Fibroblast of lung (primary cell): ENCODE data around the gene LMO3.

Experiments
- EZH2 ChIP-seq: IDR thresholded peaks from 2 replicates; pipeline ENCODE4 v1.5.1; 2012; ENCODE audit warnings: low read length, control low read depth, mild to moderate bottlenecking; ENCODE audit errors: missing control alignments
- TF ChIP-seq, protein P1 (sequence below), 2 donors: IDR thresholded peaks in 1 of 2; conservative IDR thresholded peaks in 1 of 2; 1 replicate in 1 of 2; 2 replicates in 1 of 2; pipeline ENCODE4 v1.5.1; 2011 to 2012; ENCODE audit warnings: low read length in 2 of 2, control low read depth in 1 of 2, inconsistent platforms in 1 of 2, low read depth in 1 of 2, mild to moderate bottlenecking in 1 of 2

DNA sequence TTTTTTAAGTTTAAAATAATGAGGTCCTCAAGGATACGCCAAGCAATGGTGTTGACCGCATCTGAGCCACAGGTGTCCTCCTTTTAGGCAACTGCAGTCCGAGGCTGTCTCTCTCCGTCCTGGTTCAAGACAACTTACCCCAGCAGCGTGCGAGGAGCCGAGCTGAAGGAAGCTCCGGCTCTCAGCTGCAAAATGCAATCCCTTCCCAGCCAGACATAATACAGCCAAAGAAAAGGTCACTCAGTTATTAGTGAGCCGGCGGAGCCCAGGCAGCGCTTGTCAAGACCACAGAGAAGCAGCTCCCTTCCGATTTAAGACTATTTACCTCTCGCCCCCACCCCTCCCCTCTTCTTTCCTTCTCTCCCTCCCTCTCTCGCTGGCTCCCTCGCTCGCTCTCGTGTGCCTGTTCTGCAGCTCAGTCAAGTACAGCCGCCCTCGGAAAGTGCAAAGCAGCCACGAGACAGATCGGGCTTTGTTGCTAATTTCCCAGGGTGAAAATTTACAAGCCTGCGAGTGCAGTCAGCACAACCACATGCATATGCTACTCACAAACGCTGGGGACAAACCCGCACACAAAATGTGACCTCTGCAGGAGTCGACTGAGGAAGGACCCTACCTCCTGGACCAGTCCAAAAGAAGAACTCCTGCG is 363 bp upstream of the LMO3 start:
- TF ChIP-seq, protein P1, sequence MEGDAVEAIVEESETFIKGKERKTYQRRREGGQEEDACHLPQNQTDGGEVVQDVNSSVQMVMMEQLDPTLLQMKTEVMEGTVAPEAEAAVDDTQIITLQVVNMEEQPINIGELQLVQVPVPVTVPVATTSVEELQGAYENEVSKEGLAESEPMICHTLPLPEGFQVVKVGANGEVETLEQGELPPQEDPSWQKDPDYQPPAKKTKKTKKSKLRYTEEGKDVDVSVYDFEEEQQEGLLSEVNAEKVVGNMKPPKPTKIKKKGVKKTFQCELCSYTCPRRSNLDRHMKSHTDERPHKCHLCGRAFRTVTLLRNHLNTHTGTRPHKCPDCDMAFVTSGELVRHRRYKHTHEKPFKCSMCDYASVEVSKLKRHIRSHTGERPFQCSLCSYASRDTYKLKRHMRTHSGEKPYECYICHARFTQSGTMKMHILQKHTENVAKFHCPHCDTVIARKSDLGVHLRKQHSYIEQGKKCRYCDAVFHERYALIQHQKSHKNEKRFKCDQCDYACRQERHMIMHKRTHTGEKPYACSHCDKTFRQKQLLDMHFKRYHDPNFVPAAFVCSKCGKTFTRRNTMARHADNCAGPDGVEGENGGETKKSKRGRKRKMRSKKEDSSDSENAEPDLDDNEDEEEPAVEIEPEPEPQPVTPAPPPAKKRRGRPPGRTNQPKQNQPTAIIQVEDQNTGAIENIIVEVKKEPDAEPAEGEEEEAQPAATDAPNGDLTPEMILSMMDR (conservative IDR thresholded peaks at IDR 0.05 in 1 of 2, IDR thresholded peaks at IDR 0.05 in 1 of 2; ENCODE audit: low read depth in 1 of 2, low read length in 2 of 2), result no peak
- TF ChIP-seq EZH2, result no peak
